H9 (cell line): ENCODE results near the gene LRP8. TPM values are rescaled to one million over a fixed set of nuclear protein-coding genes. Genes with fewer than 3 reads are reported as not detected.

Experiments used
- DNase-seq: peaks from one replicate; pipeline ENCODE4 v3.0.0-alpha.2; 2017
- H2AFZ ChIP-seq: one replicate; pipeline ENCODE4 v1.6.1; 2013; ENCODE audit warnings: mild to moderate bottlenecking, low read length, control low read depth, moderate library complexity
- H2AK5ac ChIP-seq: 2 replicates; pipeline ENCODE4 v1.6.1; 2013; ENCODE audit warnings: low read length, control low read depth, mixed read lengths; ENCODE audit not compliant: insufficient read length
- H2BK120ac ChIP-seq: one replicate; pipeline ENCODE4 v1.6.1; 2013; ENCODE audit warnings: low read depth, mild to moderate bottlenecking, low read length, control low read depth, inconsistent platforms; ENCODE audit not compliant: poor library complexity, severe bottlenecking
- H2BK12ac ChIP-seq: 2 replicates; pipeline ENCODE4 v1.6.1; 2013; ENCODE audit warnings: low read length, control low read depth, mixed read lengths, low read depth; ENCODE audit not compliant: insufficient read length
- H2BK15ac ChIP-seq: 2 replicates; pipeline ENCODE4 v1.6.1; 2013; ENCODE audit warnings: low read depth, low read length, control low read depth
- H2BK20ac ChIP-seq: one replicate; pipeline ENCODE4 v1.6.1; 2013; ENCODE audit warnings: low read depth, mild to moderate bottlenecking, low read length, control low read depth, inconsistent platforms; ENCODE audit not compliant: poor library complexity, severe bottlenecking
- H2BK5ac ChIP-seq: 2 replicates; pipeline ENCODE4 v1.6.1; 2013; ENCODE audit warnings: low read length, control low read depth, mixed read lengths; ENCODE audit not compliant: insufficient read length
- H3K14ac ChIP-seq: 2 replicates; pipeline ENCODE4 v1.6.1; 2013; ENCODE audit warnings: low read length, control low read depth; ENCODE audit not compliant: insufficient read depth
- H3K18ac ChIP-seq: 2 replicates; pipeline ENCODE4 v1.6.1; 2013; ENCODE audit warnings: low read depth, mild to moderate bottlenecking, mixed read lengths, low read length, control low read depth; ENCODE audit not compliant: insufficient read length
- H3K23ac ChIP-seq: 2 replicates; pipeline ENCODE4 v1.6.1; 2013; ENCODE audit warnings: low read length, control low read depth, mixed read lengths, low read depth; ENCODE audit not compliant: insufficient read length
- H3K23me2 ChIP-seq: 2 replicates; pipeline ENCODE4 v1.6.1; 2013; ENCODE audit warnings: low read depth, mild to moderate bottlenecking, mixed read lengths, low read length, control low read depth; ENCODE audit not compliant: insufficient read length, poor library complexity, severe bottlenecking
- H3K27ac ChIP-seq: 2 replicates; pipeline ENCODE4 v1.5.1; 2013; ENCODE audit warnings: low read length, control low read depth, mixed read lengths, low read depth; ENCODE audit not compliant: insufficient read length
- H3K27me3 ChIP-seq: 2 replicates; pipeline ENCODE4 v1.6.1; 2013; ENCODE audit warnings: low read length, control low read depth, inconsistent platforms; ENCODE audit not compliant: insufficient read depth
- H3K4ac ChIP-seq: 2 replicates; pipeline ENCODE4 v1.6.1; 2013; ENCODE audit warnings: low read depth, mild to moderate bottlenecking, control low read depth, inconsistent platforms, low read length, moderate library complexity
- H3K4me1 ChIP-seq: 2 replicates; pipeline ENCODE4 v1.6.1; 2013; ENCODE audit warnings: low read length, control low read depth, inconsistent platforms; ENCODE audit not compliant: insufficient read depth
- H3K4me2 ChIP-seq: 2 replicates; pipeline ENCODE4 v1.6.1; 2013; ENCODE audit warnings: low read length, control low read depth, mixed read lengths; ENCODE audit not compliant: insufficient read length, insufficient read depth
- H3K56ac ChIP-seq: 2 replicates; pipeline ENCODE4 v1.6.1; 2013; ENCODE audit warnings: low read depth, mild to moderate bottlenecking, mixed read lengths, low read length, control low read depth; ENCODE audit not compliant: insufficient read length
- H3K79me1 ChIP-seq: 2 replicates; pipeline ENCODE4 v1.6.1; 2013; ENCODE audit warnings: low read depth, mild to moderate bottlenecking, moderate library complexity, low read length, control low read depth, inconsistent platforms; ENCODE audit not compliant: insufficient read depth, poor library complexity, severe bottlenecking
- H3K79me2 ChIP-seq: 2 replicates; pipeline ENCODE4 v1.6.1; 2013; ENCODE audit warnings: low read length, control low read depth, inconsistent platforms; ENCODE audit not compliant: insufficient read depth
- H3K9ac ChIP-seq: 2 replicates; pipeline ENCODE4 v1.6.1; 2013; ENCODE audit warnings: low read length, control low read depth, mixed read lengths; ENCODE audit not compliant: insufficient read length; ENCODE audit errors: extremely low read depth
- H3K9me3 ChIP-seq: one replicate; pipeline ENCODE4 v1.6.1; 2013; ENCODE audit warnings: low read depth, low read length, inconsistent platforms; ENCODE audit not compliant: control insufficient read depth
- H3T11ph ChIP-seq: one replicate; pipeline ENCODE4 v1.6.1; 2013; ENCODE audit warnings: mild to moderate bottlenecking, low read length, control low read depth, inconsistent platforms
- H4K20me1 ChIP-seq: one replicate; pipeline ENCODE4 v1.6.1; 2013; ENCODE audit not compliant: control insufficient read depth, insufficient read length, insufficient read depth
- H4K5ac ChIP-seq: 2 replicates; pipeline ENCODE4 v1.6.1; 2013; ENCODE audit warnings: low read depth, mild to moderate bottlenecking, mixed read lengths, low read length, control low read depth; ENCODE audit not compliant: insufficient read length
- H4K8ac ChIP-seq: replicated peaks from 2 replicates; pipeline ENCODE4 v1.6.1; 2013; ENCODE audit warnings: low read length, control low read depth, mixed read lengths, low read depth; ENCODE audit not compliant: insufficient read length
- H4K91ac ChIP-seq: 2 replicates; pipeline ENCODE4 v1.6.1; 2013; ENCODE audit warnings: low read depth, mild to moderate bottlenecking, moderate library complexity, mixed read lengths, low read length, control low read depth; ENCODE audit not compliant: insufficient read length
- H3K27ac Mint-ChIP-seq, 3 experiments: 2 replicates in 2 of 3; 3 replicates in 1 of 3; pipeline ENCODE4 v1.8.0; 2020 to 2021; ENCODE audit warnings: mixed read lengths in 3 of 3, mild to moderate bottlenecking in 1 of 3, moderate library complexity in 1 of 3
- H3K27me3 Mint-ChIP-seq: 2 replicates; pipeline ENCODE4 v1.8.0; 2021; ENCODE audit warnings: low read depth, mild to moderate bottlenecking, moderate library complexity, mixed read lengths
- H3K36me3 Mint-ChIP-seq, 3 experiments: 2 replicates in 2 of 3; 3 replicates in 1 of 3; pipeline ENCODE4 v1.8.0; 2020 to 2021; ENCODE audit warnings: low read depth in 3 of 3, mixed read lengths in 3 of 3; ENCODE audit not compliant: insufficient read depth in 1 of 3
- H3K4me1 Mint-ChIP-seq, 2 experiments: 2 replicates each; pipeline ENCODE4 v1.8.0; 2020; ENCODE audit warnings: mixed read lengths in 2 of 2
- H3K4me3 Mint-ChIP-seq, 2 experiments: 2 replicates in 1 of 2; 3 replicates in 1 of 2; pipeline ENCODE4 v1.8.0; 2020 to 2021; ENCODE audit warnings: mild to moderate bottlenecking in 2 of 2, mixed read lengths in 2 of 2, moderate library complexity in 1 of 2
- H3K9me3 Mint-ChIP-seq, 2 experiments: 2 replicates in 1 of 2; 3 replicates in 1 of 2; pipeline ENCODE4 v1.8.0; 2020; ENCODE audit warnings: mild to moderate bottlenecking in 2 of 2, mixed read lengths in 2 of 2, moderate library complexity in 1 of 2
- WGBS: extraction: QIAGEN DNeasy Blood & Tissue Kit; methylation state at CpG from one replicate; pipeline ENCODE4 v1.1.7; 2013; ENCODE audit warnings: missing lambda C conversion rate, low lambda C conversion rate, mixed read lengths; ENCODE audit not compliant: insufficient read length; ENCODE audit errors: extremely low coverage; 5-methylcytosine and 5-hydroxymethylcytosine counted together
- total RNA-seq: library from RNA; stranded (reverse); gene quantifications from 2 replicates; pipeline ENCODE4 v1.2.1, GENCODE V29; 2021
- TF ChIP-seq, protein P1 (sequence below): fragments of 200-600 bp; sonication (generic); conservative IDR thresholded peaks from 3 replicates; pipeline ENCODE4 v1.8.0; 2021; ENCODE audit warnings: antibody characterized with exemption, mild to moderate bottlenecking

The LRP8 gene
- total RNA-seq, 1 experiment from 2014 or later = 78.6 TPM

DNA sequence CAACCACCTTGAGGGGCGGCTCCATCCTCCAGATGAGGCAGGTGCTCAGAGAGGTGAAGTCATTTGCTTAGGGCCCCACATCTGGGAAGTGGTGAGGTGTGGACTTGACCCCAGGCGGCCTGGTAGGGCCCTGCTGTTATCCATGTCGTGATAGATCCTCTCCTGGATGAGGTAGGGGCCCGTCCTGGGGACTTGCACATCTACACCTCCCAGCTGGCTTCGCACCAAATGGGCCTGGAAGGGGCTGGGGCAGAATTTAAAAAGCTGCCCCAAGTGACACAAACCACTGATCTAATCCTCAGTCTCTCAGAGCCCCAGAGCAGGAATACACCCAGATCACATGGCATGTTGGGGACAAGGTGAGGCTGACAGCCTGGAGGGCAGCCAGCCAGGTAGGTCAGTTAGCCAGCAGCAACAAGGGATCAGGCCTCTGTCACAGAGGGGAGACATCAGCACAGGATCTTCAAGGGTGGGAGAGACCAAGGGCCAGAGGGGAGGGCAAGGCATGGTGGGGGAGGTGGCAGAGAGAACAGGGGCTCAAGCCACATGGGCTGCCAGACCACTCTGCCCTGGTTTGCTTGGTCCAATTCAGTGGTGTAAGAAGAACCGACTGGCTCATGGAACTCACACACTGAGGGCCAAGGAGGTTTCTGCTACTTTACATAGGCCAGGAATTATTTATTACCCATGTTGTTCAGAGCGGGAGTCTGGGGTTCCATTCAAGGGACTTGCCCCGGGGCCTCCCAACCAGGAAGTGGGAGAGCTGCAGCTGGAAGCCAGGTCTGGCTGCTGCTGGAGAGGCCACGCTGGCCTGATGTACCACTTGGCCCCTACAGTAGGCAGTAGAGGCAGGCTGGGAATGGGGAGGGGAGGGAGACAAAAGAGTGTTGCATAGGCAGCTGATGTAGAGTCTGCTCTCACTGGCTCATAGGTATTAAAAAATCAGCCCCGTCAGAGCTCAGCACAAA lies 12.1 kb downstream of the LRP8 start:
- peak overlapping the region; percentile 61 to 81 (median 79); a peak in 4 of 7 replicates for H3K27ac Mint-ChIP-seq

More for the DNA sequence above, 12.1 kb downstream of the LRP8 start:
- Histone ChIP-seq H3K27ac (no peak overlapping the region), H3K9me3 (no peaks in the 10 kb centered on the region), H3K18ac (no peak overlapping the region), H4K8ac (no peak overlapping the region), H2BK120ac (no peak overlapping the region), H2AK5ac (no peak overlapping the region), H3K9ac (no peak overlapping the region), H2BK12ac (no peak overlapping the region), H4K91ac (no peak overlapping the region), H3K79me1 (no peaks in the 10 kb centered on the region), H3K14ac (no peak overlapping the region), H2BK5ac (no peak overlapping the region), H2BK15ac (no peak overlapping the region), H3K4ac (no peak overlapping the region), H2AFZ (no peak overlapping the region), H4K5ac (no peak overlapping the region), H3K23ac (no peak overlapping the region), H2BK20ac (no peak overlapping the region), H3K56ac (no peak overlapping the region), H3K27me3 (no peaks in the 10 kb centered on the region), H3K4me2 (no peak overlapping the region), H4K20me1 (no peaks in the 10 kb centered on the region), H3K4me1 (no peaks in the 10 kb centered on the region), H3K23me2 (no peaks in the 10 kb centered on the region), H3T11ph (no peak overlapping the region), H3K79me2 (peaks cover 6% of the 10 kb centered on the region; the same call in 1 of the 2 replicates)
- peaks cover 23 to 78% (median 55%) of the 10 kb centered on the region in 3 experiments; a peak in 6 of 7 replicates for H3K36me3 Mint-ChIP-seq
- TF ChIP-seq, protein P1, sequence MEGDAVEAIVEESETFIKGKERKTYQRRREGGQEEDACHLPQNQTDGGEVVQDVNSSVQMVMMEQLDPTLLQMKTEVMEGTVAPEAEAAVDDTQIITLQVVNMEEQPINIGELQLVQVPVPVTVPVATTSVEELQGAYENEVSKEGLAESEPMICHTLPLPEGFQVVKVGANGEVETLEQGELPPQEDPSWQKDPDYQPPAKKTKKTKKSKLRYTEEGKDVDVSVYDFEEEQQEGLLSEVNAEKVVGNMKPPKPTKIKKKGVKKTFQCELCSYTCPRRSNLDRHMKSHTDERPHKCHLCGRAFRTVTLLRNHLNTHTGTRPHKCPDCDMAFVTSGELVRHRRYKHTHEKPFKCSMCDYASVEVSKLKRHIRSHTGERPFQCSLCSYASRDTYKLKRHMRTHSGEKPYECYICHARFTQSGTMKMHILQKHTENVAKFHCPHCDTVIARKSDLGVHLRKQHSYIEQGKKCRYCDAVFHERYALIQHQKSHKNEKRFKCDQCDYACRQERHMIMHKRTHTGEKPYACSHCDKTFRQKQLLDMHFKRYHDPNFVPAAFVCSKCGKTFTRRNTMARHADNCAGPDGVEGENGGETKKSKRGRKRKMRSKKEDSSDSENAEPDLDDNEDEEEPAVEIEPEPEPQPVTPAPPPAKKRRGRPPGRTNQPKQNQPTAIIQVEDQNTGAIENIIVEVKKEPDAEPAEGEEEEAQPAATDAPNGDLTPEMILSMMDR = peak; percentile 30; the same call in 2 of the 3 replicates
- no peaks in the 10 kb centered on the region for H3K9me3 Mint-ChIP-seq
- no CpG with 5 or more reads among the region's 10 CpGs for WGBS
- no peak overlapping the region for H3K4me3 Mint-ChIP-seq
- no peak for DNase-seq
- H3K27me3 Mint-ChIP-seq = no peaks in the 10 kb centered on the region; the same call in 1 of the 2 replicates
- H3K4me1 Mint-ChIP-seq = peaks cover 11 to 25% of the 10 kb centered on the region in 2 experiments
